Stimulated activated CD4-positive, alpha-beta T cell treated with anti-CD3 and anti-CD28 coated beads, Interleukin-4, amount 100 ng/mL, for 1 hour (primary cell): ENCODE results near the gene GSTA1.
"Not testable (repeated sequence)": the region's sequence is repeated elsewhere in the genome, so short reads cannot be mapped to it uniquely, and the experiment has no call there.

ENCODE experiments used
- DNase-seq: peaks from one replicate; pipeline ENCODE4 v3.0.0-alpha.2; 2020

Gene GSTA1

GRCh38 chr6:52753137-52753536 is 50.5 kb downstream of the GSTA1 start:
- not testable (repeated sequence) for DNase-seq

DNA sequence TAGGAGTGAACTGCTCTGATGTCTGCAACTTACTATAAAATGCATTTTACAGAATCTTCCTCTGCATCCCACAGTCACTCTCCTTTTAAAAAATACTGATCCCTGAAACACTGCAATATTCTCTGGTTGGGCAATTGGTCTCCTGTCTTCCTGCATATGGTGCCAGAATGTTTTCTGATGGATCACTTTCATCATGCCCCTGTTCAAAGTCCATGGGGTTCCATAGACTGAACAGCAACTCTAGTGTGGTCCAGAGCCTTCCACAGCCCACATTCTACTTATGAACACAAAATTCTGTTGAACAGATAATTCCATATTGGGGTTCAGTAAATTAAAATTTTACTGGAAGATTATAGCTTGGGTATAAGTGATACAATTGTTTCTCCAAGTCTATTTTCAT is 51.3 kb downstream of the GSTA1 start:
- DNase-seq = no peak

- DNase-seq = no peak
Measured at GRCh38 chr6:52749556-52750152, 54.0 kb downstream of the GSTA1 start.

DNA sequence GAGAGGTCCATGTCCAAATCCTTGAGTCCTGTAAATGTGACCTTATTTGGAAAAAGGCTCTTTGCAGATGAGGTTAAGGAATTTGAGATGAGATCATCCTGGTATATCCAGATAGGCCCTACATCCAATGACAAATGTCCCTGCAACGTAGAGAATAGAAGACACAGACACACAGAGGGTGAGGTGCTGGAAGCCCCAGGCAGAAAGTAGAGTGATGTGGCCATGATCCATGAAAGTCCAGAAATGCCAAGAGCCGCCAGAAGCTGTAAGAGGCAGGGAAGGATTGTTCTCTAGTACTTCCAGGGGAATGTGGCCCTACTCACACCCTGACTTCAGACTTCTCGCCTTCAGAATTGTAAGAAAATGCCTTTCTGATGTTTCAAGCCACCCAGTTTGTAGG is 56.3 kb downstream of the GSTA1 start:
- DNase-seq = not testable (repeated sequence)

DNA sequence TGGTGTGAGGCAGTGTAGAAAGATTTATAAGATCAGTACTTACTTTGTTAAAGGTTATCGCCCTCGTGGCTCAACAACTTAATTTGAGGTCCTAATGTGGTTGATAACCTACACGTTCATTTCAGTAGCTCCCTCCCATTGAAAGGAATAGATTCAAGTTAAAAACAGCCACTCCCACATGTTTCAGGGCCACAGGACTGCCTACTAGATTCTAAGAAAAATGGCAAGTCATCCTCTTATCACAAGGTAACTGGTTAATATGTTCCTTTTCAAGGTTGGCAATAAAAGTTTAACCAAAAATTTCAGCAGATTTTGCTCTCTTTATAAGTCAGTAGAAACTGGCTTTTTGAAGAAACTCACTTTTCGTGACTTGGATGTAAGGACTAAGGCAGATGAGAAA is 57.4 kb downstream of the GSTA1 start:
- DNase-seq = no peak

GRCh38 chr6:52745764-52746201 is 57.8 kb downstream of the GSTA1 start:
- DNase-seq = no peak

DNA sequence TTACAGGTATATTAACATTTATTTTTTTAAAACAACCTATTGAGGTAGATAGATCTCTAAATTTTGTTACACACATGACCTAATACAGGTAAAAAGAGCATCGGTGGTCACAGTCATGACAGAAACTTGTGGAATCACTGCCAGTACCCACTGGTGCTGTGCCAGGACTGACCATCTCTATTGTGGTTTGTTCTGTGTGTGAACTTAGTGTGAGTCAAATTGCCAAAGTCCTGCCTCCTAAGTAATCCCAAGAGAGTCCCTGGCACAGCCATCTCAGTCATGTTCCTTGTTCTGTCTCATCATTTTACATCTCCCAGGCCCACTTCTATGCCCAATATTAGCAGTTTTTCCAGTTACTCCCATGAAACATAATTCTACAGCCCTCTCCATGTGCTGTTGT is 61.7 kb downstream of the GSTA1 start:
- no peak for DNase-seq
